ENCODE measurements around the gene HRAS. TPM values are rescaled to one million over a fixed set of nuclear protein-coding genes. Genes with fewer than 3 reads are reported as not detected.

HRAS gene
- total and polyA plus RNA-seq, 8 donors: 10.4 to 130 (median 21.7) TPM

- Histone ChIP-seq H3K9me3 (no peaks in the 10 kb centered on the region), H3K27me3 (no peaks in the 10 kb centered on the region), H3K4me1 (peaks cover 5 to 16% (median 11%) of the 10 kb centered on the region in 3 donors), H3K27ac (peak overlapping the region; percentile 92 to 99 (median 96)), H3K4me3 (peak overlapping the region; percentile 54 to 86 (median 59)), H3K36me3 (peaks cover 0 to 4% (median 0%) of the 10 kb centered on the region in 3 donors)
- FAIRE-seq (no peak), ATAC-seq (peak; percentile 83 to 89 (median 88)), DNase-seq (peak; percentile 97 to 100 (median 98))
- no peak for TF ChIP-seq CTCF (IDR thresholded peaks at IDR 0.05)
- 0% methylated on average over 71 of the region's 71 CpGs for WGBS, 2 donors
- intact Hi-C loops (cut with DNase I): no loop called here
Measured at GRCh38 chr11:506238-506994, 29.0 kb downstream of the HRAS start.

- peaks cover 5 to 16% (median 11%) of the 10 kb centered on the region in 3 donors for H3K4me1 ChIP-seq
- WGBS, 2 donors: 79 to 82% methylated on average over 7 of the region's 7 CpGs
- FAIRE-seq (no peak), DNase-seq (no peak), ATAC-seq (no peak)
- peak overlapping the region in 2 of 4 donors; percentile 14 to 39 for H3K4me3 ChIP-seq
- H3K9me3 ChIP-seq: no peaks in the 10 kb centered on the region
- TF ChIP-seq CTCF (IDR thresholded peaks at IDR 0.05): no peak
- peaks cover 3 to 9% (median 6%) of the 10 kb centered on the region in 3 donors for H3K36me3 ChIP-seq
- no peaks in the 10 kb centered on the region for H3K27me3 ChIP-seq
- intact Hi-C loops (cut with DNase I): no loop called here
- no peak overlapping the region for H3K27ac ChIP-seq
Measured at GRCh38 chr11:504994-505344, 30.4 kb downstream of the HRAS start.

- H3K27ac ChIP-seq: peak overlapping the region in 3 of 4 donors; percentile 5 to 50 (median 39)
- H3K9me3 ChIP-seq: no peaks in the 10 kb centered on the region
- intact Hi-C loops (cut with DNase I): no loop called here
- WGBS, 2 donors: 40 to 46% methylated on average over 65 to 72 of the region's 72 CpGs
- FAIRE-seq (no peak), ATAC-seq (no peak), DNase-seq (peak in 3 of 6 donors; percentile 39 to 80 (median 54))
- peaks cover 5 to 16% (median 11%) of the 10 kb centered on the region in 3 donors for H3K4me1 ChIP-seq
- TF ChIP-seq CTCF (IDR thresholded peaks at IDR 0.05): no peak
- H3K4me3 ChIP-seq: peak overlapping the region; percentile 14 to 39 (median 18)
- no peaks in the 10 kb centered on the region for H3K27me3 ChIP-seq
- H3K36me3 ChIP-seq: peaks cover 6 to 16% (median 13%) of the 10 kb centered on the region in 3 donors
Measured at GRCh38 chr11:504053-504993, 31.1 kb downstream of the HRAS start.

GRCh38 chr11:503179-503981, 32.0 kb downstream of the HRAS start:
- H3K9me3 ChIP-seq: no peaks in the 10 kb centered on the region
- FAIRE-seq (no peak), ATAC-seq (no peak), DNase-seq (peak in 2 of 6 donors; percentile 39 to 63)
- 83 to 87% methylated on average over 23 to 24 of the region's 24 CpGs for WGBS, 2 donors
- peaks cover 5 to 16% (median 11%) of the 10 kb centered on the region in 3 donors for H3K4me1 ChIP-seq
- H3K27me3 ChIP-seq: no peaks in the 10 kb centered on the region
- TF ChIP-seq CTCF (IDR thresholded peaks at IDR 0.05): no peak
- peaks cover 6 to 25% (median 22%) of the 10 kb centered on the region in 3 donors for H3K36me3 ChIP-seq
- intact Hi-C loops (cut with DNase I): no loop called here
- peak overlapping the region in 3 of 4 donors; percentile 5 to 50 (median 39) for H3K27ac ChIP-seq
- H3K4me3 ChIP-seq: peak overlapping the region in 1 of 4 donors; percentile 39

All from pancreas (tissue), 10 donors.